AG04450 (cell line): ENCODE data around the gene ANKRD40CL. TPM values are rescaled to one million over a fixed set of nuclear protein-coding genes. Genes with fewer than 3 reads are reported as not detected.

ENCODE experiments used
- CTCF ChIA-PET: fragments of 300-600, 350-600 bp; formaldehyde crosslinking; extraction: SDS; loops from one replicate; lab custom pipeline; 2022; ENCODE audit warnings: antibody characterized with exemption, inconsistent platforms; lab: Charles Lee
- POLR2A ChIA-PET: fragments of 350-600 bp; formaldehyde crosslinking; extraction: SDS; loops from one replicate; lab custom pipeline; 2021; ENCODE audit warnings: antibody characterized with exemption, inconsistent platforms; lab: Yijun Ruan, JAX
- DNase-seq: peaks from one replicate; pipeline ENCODE4 v3.0.0-alpha.2; 2011; ENCODE audit warnings: low read depth, low spot score
- H3K27ac ChIP-seq: one replicate; pipeline ENCODE4 v1.5.1; 2012; ENCODE audit warnings: low read depth, low read length, control low read depth
- H3K27me3 ChIP-seq: one replicate; pipeline ENCODE4 v1.6.0; 2012; ENCODE audit warnings: low read length; ENCODE audit not compliant: control insufficient read depth, insufficient read depth
- H3K4me3 ChIP-seq: 2 replicates; pipeline ENCODE4 v1.5.1; 2011; ENCODE audit warnings: mild to moderate bottlenecking, low read depth, low read length, control low read depth
- H3K9me3 ChIP-seq: 2 replicates; pipeline ENCODE4 v1.5.1; 2012; ENCODE audit warnings: low read length; ENCODE audit not compliant: control insufficient read depth, insufficient read depth
- CTCF ChIP-seq: IDR thresholded peaks from 2 replicates; pipeline ENCODE4 v1.5.1; 2011; ENCODE audit warnings: low read depth, low read length, control low read depth, inconsistent platforms
- polyA plus RNA-seq: library from polyadenylated mRNA; depleted of rRNA; stranded (reverse); fragments of >200 nt; gene quantifications from 2 replicates; pipeline ENCODE4 v1.2.3, GENCODE V29; 2011

The ANKRD40CL gene
- polyA plus RNA-seq, 1 experiment: not detected

- DNase-seq: no peak
- Histone ChIP-seq H3K27ac (no peak overlapping the region), H3K4me3 (no peak overlapping the region), H3K9me3 (no peaks in the 10 kb centered on the region), H3K27me3 (peaks cover 2% of the 10 kb centered on the region)
- no peak for TF ChIP-seq CTCF
- ChIA-PET CTCF (no interaction called here), POLR2A (no interaction called here)
These were observed 25.7 kb upstream of the ANKRD40CL start for GRCh38 chr17:50793007-50793406.

- TF ChIP-seq CTCF: no peak
- no peak overlapping the region for H3K4me3 ChIP-seq
- no peak overlapping the region for H3K27ac ChIP-seq
- POLR2A ChIA-PET: no interaction called here
- no peaks in the 10 kb centered on the region for H3K9me3 ChIP-seq
- peaks cover 2% of the 10 kb centered on the region for H3K27me3 ChIP-seq
- CTCF ChIA-PET: interaction anchor here (1.9 to 2.8 kb wide), 2 partner anchors 9 to 49 kb away, joined by 7 to 9 read pairs; no protein-coding TSS in a partner anchor
- no peak for DNase-seq
These were observed 24.8 kb upstream of the ANKRD40CL start for GRCh38 chr17:50792132-50792531.

GRCh38 chr17:50790618-50791017, 23.3 kb upstream of the ANKRD40CL start:
- Histone ChIP-seq H3K4me3 (no peak overlapping the region), H3K9me3 (no peaks in the 10 kb centered on the region), H3K27ac (no peak overlapping the region), H3K27me3 (peaks cover 2% of the 10 kb centered on the region)
- POLR2A ChIA-PET: interaction anchor here (0.6 kb wide), 1 partner anchor 77 kb away, joined by 3 read pairs; no protein-coding TSS in a partner anchor
- DNase-seq: no peak
- CTCF ChIA-PET: interaction anchor here (1.3 to 2.8 kb wide), 4 partner anchors 8 to 62 kb away, joined by 4 to 9 read pairs (median 6); no protein-coding TSS in a partner anchor
- TF ChIP-seq CTCF: no peak

GRCh38 chr17:50787106-50787505, 19.8 kb upstream of the ANKRD40CL start:
- Histone ChIP-seq H3K4me3 (no peak overlapping the region), H3K27ac (no peak overlapping the region), H3K27me3 (peaks cover 2% of the 10 kb centered on the region), H3K9me3 (no peaks in the 10 kb centered on the region)
- POLR2A ChIA-PET: interaction anchor here (2.2 kb wide), 1 partner anchor 79 kb away, joined by 7 read pairs; the partner anchor contains the start of gene TOB1
- TF ChIP-seq CTCF: no peak
- CTCF ChIA-PET: interaction anchor here (0.6 to 6.0 kb wide), 2 partner anchors 40 to 56 kb away, joined by 3 to 192 read pairs; no protein-coding TSS in a partner anchor
- no peak for DNase-seq

GRCh38 chr17:50785946-50786570, 18.7 kb upstream of the ANKRD40CL start:
- no peak overlapping the region for H3K4me3 ChIP-seq
- ChIA-PET POLR2A (interaction anchor here (0.6 to 2.2 kb wide), 2 partner anchors 80 to 339 kb away, joined by 7 to 9 read pairs; partner anchors contain the start of gene TOB1), CTCF (interaction anchor here (0.5 to 6.0 kb wide), 6 partner anchors 42 to 235 kb away, joined by 3 to 192 read pairs (median 3); no protein-coding TSS in a partner anchor)
- H3K27ac ChIP-seq: peak overlapping the region; percentile 61
- TF ChIP-seq CTCF: no peak
- DNase-seq: peak; percentile 66
- no peaks in the 10 kb centered on the region for H3K27me3 ChIP-seq
- H3K9me3 ChIP-seq: no peaks in the 10 kb centered on the region
